B cell (primary cell): ENCODE data around the gene ENTPD1. TPM values are rescaled to one million over a fixed set of nuclear protein-coding genes. Genes with fewer than 3 reads are reported as not detected.
A peak's percentile ranks its signal among the peaks of the same experiment; 100 is the strongest.

Experiments used
- ATAC-seq: fragments of 200-7000 bp; cut with Tn5 transposase; one replicate; pipeline ENCODE4 v1.10.0; 2021; ENCODE audit warnings: low read depth, mild to moderate bottlenecking, moderate number of reproducible peaks, moderate library complexity
- CTCF ChIA-PET: fragments of 350-600 bp; sonication (Branson Sonifier 250); formaldehyde crosslinking; loops from one replicate; lab custom pipeline; 2021; ENCODE audit warnings: antibody characterized with exemption, inconsistent platforms; lab: Charles Lee
- POLR2A ChIA-PET: fragments of 350-600 bp; sonication (Branson Sonifier 250); formaldehyde crosslinking; loops from one replicate; lab custom pipeline; 2021; ENCODE audit warnings: antibody characterized with exemption; lab: Charles Lee
- DNase-seq: peaks from one replicate; pipeline ENCODE4 v3.0.0; 2013
- H2AFZ ChIP-seq: 2 replicates; pipeline ENCODE4 v1.6.1; 2012; ENCODE audit warnings: mild to moderate bottlenecking, low read depth, low read length; ENCODE audit not compliant: insufficient read depth, poor library complexity, severe bottlenecking
- H3K27ac ChIP-seq, 2 donors: 1 replicate in 1 of 2; 2 replicates in 1 of 2; pipeline ENCODE4 v1.5.1; 2012 to 2013; ENCODE audit warnings: low read length in 2 of 2, mild to moderate bottlenecking in 2 of 2, moderate library complexity in 1 of 2
- H3K27me3 ChIP-seq, 4 experiments: fragments of 200-600 bp in 1 of 4; sonication (generic) in 1 of 4; replicated peaks in 1 of 4; 1 replicate in 2 of 4; 2 replicates in 2 of 4; pipeline versions ENCODE4 v1.6.1 to v1.7.0; 2013 to 2016; ENCODE audit warnings: low read length in 3 of 4, mild to moderate bottlenecking in 2 of 4, mixed read lengths in 1 of 4, moderate library complexity in 1 of 4; ENCODE audit not compliant: insufficient read depth in 4 of 4, control insufficient read depth in 3 of 4; ENCODE audit errors: control extremely low read depth in 1 of 4
- H3K36me3 ChIP-seq, 2 experiments: replicated peaks in 1 of 2; 1 replicate in 1 of 2; 2 replicates in 1 of 2; pipeline versions ENCODE4 v1.6.1 to v1.7.1; 2013; ENCODE audit warnings: low read length in 1 of 2; ENCODE audit not compliant: insufficient read depth in 2 of 2, control insufficient read depth in 1 of 2; ENCODE audit errors: control extremely low read depth in 1 of 2, extremely low read depth in 1 of 2
- H3K4me1 ChIP-seq, 2 donors: fragments of 200-600 bp in 1 of 2; sonication (generic) in 1 of 2; 1 replicate in 1 of 2; 2 replicates in 1 of 2; pipeline versions ENCODE4 v1.5.1 to v1.6.1; 2013 to 2017; ENCODE audit warnings: low read length in 2 of 2; ENCODE audit not compliant: control insufficient read depth in 2 of 2, insufficient read depth in 2 of 2
- H3K4me2 ChIP-seq: replicated peaks from 2 replicates; pipeline ENCODE3; 2012; ENCODE audit warnings: mild to moderate bottlenecking, low read depth, low read length; ENCODE audit not compliant: poor library complexity, severe bottlenecking
- H3K4me3 ChIP-seq, 5 experiments: fragments of 200-600 bp in 1 of 5; sonication (generic) in 1 of 5; 1 replicate in 3 of 5; 2 replicates in 2 of 5; pipeline versions ENCODE4 v1.5.1 to v1.7.0; 2011 to 2016; ENCODE audit warnings: low read length in 4 of 5, mild to moderate bottlenecking in 4 of 5, low read depth in 2 of 5, control low read depth in 1 of 5, moderate library complexity in 1 of 5; ENCODE audit not compliant: insufficient read depth in 1 of 5; ENCODE audit errors: control extremely low read depth in 1 of 5, extremely low read depth in 1 of 5
- H3K79me2 ChIP-seq: fragments of 200-600 bp; sonication (generic); one replicate; pipeline ENCODE4 v1.6.0; 2016; ENCODE audit warnings: low read length; ENCODE audit not compliant: control insufficient read depth, insufficient read depth
- H3K9ac ChIP-seq: fragments of 200-600 bp; sonication (generic); 2 replicates; pipeline ENCODE4 v1.6.1; 2017; ENCODE audit warnings: mild to moderate bottlenecking, low read length, moderate library complexity
- H3K9me3 ChIP-seq, 3 donors: one replicate each; pipeline versions ENCODE4 v1.6.1 to v1.7.1; 2013; ENCODE audit warnings: low read length in 2 of 3; ENCODE audit not compliant: control insufficient read depth in 2 of 3, insufficient read depth in 1 of 3; ENCODE audit errors: control extremely low read depth in 1 of 3
- H4K20me1 ChIP-seq: 2 replicates; pipeline ENCODE4 v1.6.0; 2012; ENCODE audit warnings: mild to moderate bottlenecking, low read length; ENCODE audit not compliant: insufficient read depth, control insufficient read depth, poor library complexity, severe bottlenecking
- H3K27ac Mint-ChIP-seq: one replicate; pipeline ENCODE4 v1.8.0; 2021; ENCODE audit warnings: mixed read lengths
- H3K27me3 Mint-ChIP-seq: one replicate; pipeline ENCODE4 v1.8.0; 2021; ENCODE audit warnings: mixed read lengths
- H3K4me1 Mint-ChIP-seq: one replicate; pipeline ENCODE4 v1.8.0; 2021; ENCODE audit warnings: mixed read lengths
- H3K4me3 Mint-ChIP-seq: one replicate; pipeline ENCODE4 v1.8.0; 2021; ENCODE audit warnings: mixed read lengths
- H3K9me3 Mint-ChIP-seq: one replicate; pipeline ENCODE4 v1.8.0; 2022; ENCODE audit warnings: mixed read lengths; ENCODE audit not compliant: insufficient read depth
- CTCF ChIP-seq: fragments of 200-600 bp; IDR thresholded peaks from one replicate; pipeline ENCODE4 v1.8.0; 2022; ENCODE audit warnings: antibody characterized with exemption, mild to moderate bottlenecking
- EZH2 ChIP-seq: IDR thresholded peaks from 2 replicates; pipeline ENCODE4 v1.6.1; 2012; ENCODE audit warnings: borderline replicate concordance, low read depth, mild to moderate bottlenecking, moderate library complexity, low read length; ENCODE audit not compliant: insufficient read depth, poor library complexity, severe bottlenecking
- WGBS: methylation state at CpG from one replicate; pipeline ENCODE4 v1.1.5; 2013; ENCODE audit warnings: missing lambda C conversion rate; ENCODE audit not compliant: insufficient coverage; 5-methylcytosine and 5-hydroxymethylcytosine counted together
- intact Hi-C: fragments of 100-400 bp; cut with micrococcal nuclease; formaldehyde crosslinking; loops from one replicate; pipeline ENCODE4 v1.10.0; 2022
- polyA plus RNA-seq: library from polyadenylated mRNA; depleted of rRNA; stranded (reverse); fragments of >200 nt; gene quantifications from 2 replicates; pipeline ENCODE4 v1.2.3, GENCODE V29; 2012
- total RNA-seq, 2 donors: library from RNA; stranded (reverse); fragments of 120-200 nt in 1 of 2; gene quantifications; 1 replicate in 1 of 2; 2 replicates in 1 of 2; pipeline versions ENCODE4 v1.2.3 to v1.2.4, GENCODE V29; 2013 to 2022

The ENTPD1 gene
- total and polyA plus RNA-seq, 2 donors (not counting 1 experiment from before 2014, with no cell fraction given): 25.9 to 96.3 TPM

- intact Hi-C loops: loop anchor here (2.0 kb wide), 1 partner anchor 15 kb away; no protein-coding TSS in a partner anchor
- CTCF ChIA-PET: interaction anchor here (0.9 to 2.8 kb wide), 6 partner anchors 13 to 101 kb away, joined by 3 to 12 read pairs (median 8); partner anchors contain the start of gene TCTN3
- H4K20me1 ChIP-seq: no peaks in the 10 kb centered on the region
- H3K9ac ChIP-seq: no peak overlapping the region
- peak overlapping the region in 1 of 2 donors; percentile 83 for H3K27ac ChIP-seq
- Mint-ChIP-seq H3K4me3 (peak overlapping the region; percentile 5), H3K4me1 (peaks cover 94% of the 10 kb centered on the region), H3K27ac (peak overlapping the region; percentile 85), H3K9me3 (peaks cover 6% of the 10 kb centered on the region), H3K27me3 (no peaks in the 10 kb centered on the region)
- H2AFZ ChIP-seq: no peak overlapping the region
- no peak overlapping the region for H3K4me3 ChIP-seq
- peaks cover 70 to 72% of the 10 kb centered on the region in 2 donors for H3K4me1 ChIP-seq
- no peak for TF ChIP-seq EZH2
- no peak for TF ChIP-seq CTCF
- POLR2A ChIA-PET: interaction anchor here (1.4 to 1.9 kb wide), 2 partner anchors 27 to 36 kb away, joined by 3 to 8 read pairs; no protein-coding TSS in a partner anchor
- H3K9me3 ChIP-seq: no peaks in the 10 kb centered on the region
- peak overlapping the region; percentile 62 for H3K4me2 ChIP-seq
- H3K79me2 ChIP-seq: peaks cover 87% of the 10 kb centered on the region
- no CpG with 5 or more reads among the region's 3 CpGs for WGBS
- ATAC-seq: no peak
- no peaks in the 10 kb centered on the region for H3K27me3 ChIP-seq
- H3K36me3 ChIP-seq: no peaks in the 10 kb centered on the region
- DNase-seq: no peak
These were observed 39.6 kb downstream of the ENTPD1 start for GRCh38 chr10:95795602-95796001.

- no peaks in the 10 kb centered on the region for H3K27me3 ChIP-seq
- peaks cover 84% of the 10 kb centered on the region for H3K79me2 ChIP-seq
- H4K20me1 ChIP-seq: no peaks in the 10 kb centered on the region
- no peaks in the 10 kb centered on the region for H3K27me3 Mint-ChIP-seq
- no peak for DNase-seq
- H3K27ac Mint-ChIP-seq: peak overlapping the region; percentile 85
- ChIA-PET CTCF (interaction anchor here (1.2 to 2.7 kb wide), 3 partner anchors 36 to 103 kb away, joined by 3 to 9 read pairs (median 3); partner anchors contain the start of gene TCTN3), POLR2A (interaction anchor here (0.9 kb wide), 1 partner anchor 103 kb away, joined by 4 read pairs; the partner anchor contains the start of gene TCTN3)
- TF ChIP-seq CTCF: no peak
- no peak for TF ChIP-seq EZH2
- peak; percentile 38 for ATAC-seq
- peak overlapping the region; percentile 48 for H3K4me3 Mint-ChIP-seq
- H3K9ac ChIP-seq: no peak overlapping the region
- H2AFZ ChIP-seq: no peak overlapping the region
- peaks cover 92% of the 10 kb centered on the region for H3K4me1 Mint-ChIP-seq
- H3K36me3 ChIP-seq: no peaks in the 10 kb centered on the region
- H3K9me3 Mint-ChIP-seq: peaks cover 6% of the 10 kb centered on the region
- H3K4me3 ChIP-seq: no peak overlapping the region
- no peaks in the 10 kb centered on the region for H3K9me3 ChIP-seq
- peak overlapping the region in 1 of 2 donors; percentile 83 for H3K27ac ChIP-seq
- intact Hi-C loops: no loop called here
- H3K4me2 ChIP-seq: peak overlapping the region; percentile 6
- peaks cover 64% of the 10 kb centered on the region in 2 donors for H3K4me1 ChIP-seq
These were observed 40.5 kb downstream of the ENTPD1 start for GRCh38 chr10:95796504-95796903.
